Stimulated activated CD4-positive, alpha-beta T cell treated with anti-CD3 and anti-CD28 coated beads, TNF-alpha, amount 100 ng/mL, for 24 hours (primary cell): ENCODE data around the gene CDH4.

Experiments used
- DNase-seq, 3 experiments: peaks; one replicate each; pipeline ENCODE4 v3.0.0-alpha.2; 2020; ENCODE audit warnings: low read depth in 3 of 3

Gene CDH4

GRCh38 chr20:61281286-61281795 is 29.3 kb downstream of the CDH4 start:
- no peak for DNase-seq

GRCh38 chr20:61284752-61285151 is 32.7 kb downstream of the CDH4 start:
- no peak for DNase-seq

GRCh38 chr20:61285152-61285645 is 33.1 kb downstream of the CDH4 start:
- DNase-seq: no peak

- DNase-seq: no peak
Observed at GRCh38 chr20:61285691-61286090, 33.6 kb downstream of the CDH4 start.

- DNase-seq: no peak
Observed at GRCh38 chr20:61287583-61288275, 35.7 kb downstream of the CDH4 start.

GRCh38 chr20:61288331-61288784 is 36.3 kb downstream of the CDH4 start:
- no peak for DNase-seq

GRCh38 chr20:61289166-61289565 is 37.1 kb downstream of the CDH4 start:
- no peak for DNase-seq

- DNase-seq: no peak
Observed at GRCh38 chr20:61290721-61291120, 38.7 kb downstream of the CDH4 start.

GRCh38 chr20:61291166-61291829 is 39.2 kb downstream of the CDH4 start:
- DNase-seq: no peak

GRCh38 chr20:61292391-61292790 is 40.3 kb downstream of the CDH4 start:
- DNase-seq: no peak

GRCh38 chr20:61292821-61293612 is 41.0 kb downstream of the CDH4 start:
- no peak for DNase-seq

GRCh38 chr20:61293951-61294350 is 41.9 kb downstream of the CDH4 start:
- DNase-seq: no peak

- no peak for DNase-seq
Observed at GRCh38 chr20:61295249-61295648, 43.2 kb downstream of the CDH4 start.

- no peak for DNase-seq
Observed at GRCh38 chr20:61295682-61296628, 43.9 kb downstream of the CDH4 start.

- DNase-seq: no peak
Observed at GRCh38 chr20:61296629-61297019, 44.6 kb downstream of the CDH4 start.

GRCh38 chr20:61297491-61297890 is 45.4 kb downstream of the CDH4 start:
- DNase-seq: no peak

- DNase-seq: no peak
Observed at GRCh38 chr20:61297986-61298385, 45.9 kb downstream of the CDH4 start.

- DNase-seq: no peak
Observed at GRCh38 chr20:61298661-61299060, 46.6 kb downstream of the CDH4 start.

GRCh38 chr20:61299104-61299503 is 47.0 kb downstream of the CDH4 start:
- no peak for DNase-seq

- no peak for DNase-seq
Observed at GRCh38 chr20:61299618-61300017, 47.6 kb downstream of the CDH4 start.

- DNase-seq: no peak
Observed at GRCh38 chr20:61300293-61300692, 48.2 kb downstream of the CDH4 start.
